ENCODE results near the gene MSI2. TPM values are rescaled to one million over a fixed set of nuclear protein-coding genes. Genes with fewer than 3 reads are reported as not detected.

The MSI2 gene
- total and polyA plus RNA-seq, 4 donors, result 9.4 to 64.0 (median 30.4) TPM

DNA sequence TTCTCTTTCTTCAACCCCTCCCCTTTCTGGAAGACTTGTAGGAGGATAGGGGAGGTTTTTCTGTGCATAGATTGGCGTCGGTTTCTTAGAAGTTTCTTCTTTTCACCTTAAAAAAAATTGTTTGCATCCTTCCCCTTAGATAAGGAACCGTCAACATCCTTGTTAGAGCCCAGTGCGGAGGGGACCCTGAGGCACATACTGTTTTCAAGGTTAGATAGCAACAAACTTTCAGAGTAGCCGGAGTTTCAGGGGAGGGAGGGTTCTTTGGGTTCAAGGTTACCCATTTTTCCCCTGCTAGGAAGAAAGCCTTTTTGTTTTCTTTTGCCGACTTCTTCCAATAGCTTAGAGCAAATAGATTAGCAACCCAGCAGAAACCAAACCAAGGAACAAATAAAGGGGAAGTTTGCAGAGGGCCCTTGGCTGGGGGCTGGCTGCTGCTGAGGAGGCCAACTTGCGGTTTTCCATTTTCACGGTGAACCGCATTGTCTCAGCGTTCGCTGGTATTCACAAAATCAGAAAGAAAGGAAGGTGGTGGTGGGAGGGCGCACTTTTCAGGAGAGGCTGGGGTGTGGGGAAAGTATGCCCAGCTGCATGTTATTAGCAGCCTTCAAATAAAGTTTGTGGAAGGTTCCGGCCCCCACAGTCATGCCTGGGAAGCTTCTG lies 28.8 kb downstream of the MSI2 start:
- WGBS, 2 donors, result 31 to 61% methylated on average over 13 of the region's 13 CpGs
- DNase-seq (peak in 2 of 3 donors; percentile 37), ATAC-seq (ENCODE audit: insufficient read depth, low FRiP score) (no peak)
- TF ChIP-seq, protein P1, sequence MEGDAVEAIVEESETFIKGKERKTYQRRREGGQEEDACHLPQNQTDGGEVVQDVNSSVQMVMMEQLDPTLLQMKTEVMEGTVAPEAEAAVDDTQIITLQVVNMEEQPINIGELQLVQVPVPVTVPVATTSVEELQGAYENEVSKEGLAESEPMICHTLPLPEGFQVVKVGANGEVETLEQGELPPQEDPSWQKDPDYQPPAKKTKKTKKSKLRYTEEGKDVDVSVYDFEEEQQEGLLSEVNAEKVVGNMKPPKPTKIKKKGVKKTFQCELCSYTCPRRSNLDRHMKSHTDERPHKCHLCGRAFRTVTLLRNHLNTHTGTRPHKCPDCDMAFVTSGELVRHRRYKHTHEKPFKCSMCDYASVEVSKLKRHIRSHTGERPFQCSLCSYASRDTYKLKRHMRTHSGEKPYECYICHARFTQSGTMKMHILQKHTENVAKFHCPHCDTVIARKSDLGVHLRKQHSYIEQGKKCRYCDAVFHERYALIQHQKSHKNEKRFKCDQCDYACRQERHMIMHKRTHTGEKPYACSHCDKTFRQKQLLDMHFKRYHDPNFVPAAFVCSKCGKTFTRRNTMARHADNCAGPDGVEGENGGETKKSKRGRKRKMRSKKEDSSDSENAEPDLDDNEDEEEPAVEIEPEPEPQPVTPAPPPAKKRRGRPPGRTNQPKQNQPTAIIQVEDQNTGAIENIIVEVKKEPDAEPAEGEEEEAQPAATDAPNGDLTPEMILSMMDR (IDR thresholded peaks at IDR 0.05; ENCODE audit: control extremely low read depth, extremely low read depth), result no peak
- Histone ChIP-seq H3K36me3 (ENCODE audit: control insufficient read depth in 4 of 4, insufficient read depth in 4 of 4, low read length in 4 of 4) (no peaks in the 10 kb centered on the region), H3K27me3 (ENCODE audit: control insufficient read depth in 3 of 3, insufficient read depth in 3 of 3, low read length in 2 of 3) (no peaks in the 10 kb centered on the region), H3K27ac (ENCODE audit: low read depth in 1 of 2, low read length in 1 of 2) (no peak overlapping the region), H3K9ac (ENCODE audit: insufficient read depth in 1 of 2, low read length in 2 of 2) (no peak overlapping the region), H3K9me3 (ENCODE audit: control insufficient read depth in 4 of 4, insufficient read depth in 3 of 4, low read length in 3 of 4) (no peaks in the 10 kb centered on the region), H3K4me1 (ENCODE audit: control insufficient read depth in 5 of 5, insufficient read depth in 5 of 5, low read length in 5 of 5) (peaks cover 0 to 42% (median 7%) of the 10 kb centered on the region in 5 donors), H3K4me3 (no peak overlapping the region)

DNA sequence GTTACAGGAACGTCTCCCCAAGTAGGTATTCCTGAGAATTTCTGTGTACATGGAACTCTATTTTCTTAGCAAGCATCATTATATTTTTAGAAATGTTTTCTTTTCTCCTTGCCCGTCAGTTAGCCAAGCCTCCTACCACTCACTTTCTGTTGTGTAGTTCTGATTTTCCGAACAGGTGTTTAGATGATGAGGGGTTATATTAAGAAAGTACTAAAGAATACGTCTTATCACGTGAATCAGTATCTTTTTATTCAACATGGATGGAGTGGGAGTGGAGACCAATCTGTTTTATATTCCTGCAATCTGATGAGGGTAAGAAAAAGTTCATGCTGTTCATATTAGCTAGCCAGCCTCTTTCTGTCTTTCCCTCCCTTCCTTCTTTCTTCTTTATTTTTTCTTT lies 29.4 kb downstream of the MSI2 start:
- H3K27ac ChIP-seq (ENCODE audit: low read depth in 1 of 2, low read length in 1 of 2), result no peak overlapping the region
- H3K4me3 ChIP-seq, result no peak overlapping the region
- H3K36me3 ChIP-seq (ENCODE audit: control insufficient read depth in 4 of 4, insufficient read depth in 4 of 4, low read length in 4 of 4), result no peaks in the 10 kb centered on the region
- TF ChIP-seq, protein P1 (IDR thresholded peaks at IDR 0.05; ENCODE audit: control extremely low read depth, extremely low read depth), result no peak
- H3K4me1 ChIP-seq (ENCODE audit: control insufficient read depth in 5 of 5, insufficient read depth in 5 of 5, low read length in 5 of 5), result peaks cover 0 to 42% (median 7%) of the 10 kb centered on the region in 5 donors
- DNase-seq, result no peak
- no peak for ATAC-seq (ENCODE audit: insufficient read depth, low FRiP score)
- H3K9ac ChIP-seq (ENCODE audit: insufficient read depth in 1 of 2, low read length in 2 of 2), result no peak overlapping the region
- H3K27me3 ChIP-seq (ENCODE audit: control insufficient read depth in 3 of 3, insufficient read depth in 3 of 3, low read length in 2 of 3), result no peaks in the 10 kb centered on the region
- 51 to 75% methylated on average over 5 of the region's 5 CpGs for WGBS, 2 donors
- H3K9me3 ChIP-seq (ENCODE audit: control insufficient read depth in 4 of 4, insufficient read depth in 3 of 4, low read length in 3 of 4), result no peaks in the 10 kb centered on the region

DNA sequence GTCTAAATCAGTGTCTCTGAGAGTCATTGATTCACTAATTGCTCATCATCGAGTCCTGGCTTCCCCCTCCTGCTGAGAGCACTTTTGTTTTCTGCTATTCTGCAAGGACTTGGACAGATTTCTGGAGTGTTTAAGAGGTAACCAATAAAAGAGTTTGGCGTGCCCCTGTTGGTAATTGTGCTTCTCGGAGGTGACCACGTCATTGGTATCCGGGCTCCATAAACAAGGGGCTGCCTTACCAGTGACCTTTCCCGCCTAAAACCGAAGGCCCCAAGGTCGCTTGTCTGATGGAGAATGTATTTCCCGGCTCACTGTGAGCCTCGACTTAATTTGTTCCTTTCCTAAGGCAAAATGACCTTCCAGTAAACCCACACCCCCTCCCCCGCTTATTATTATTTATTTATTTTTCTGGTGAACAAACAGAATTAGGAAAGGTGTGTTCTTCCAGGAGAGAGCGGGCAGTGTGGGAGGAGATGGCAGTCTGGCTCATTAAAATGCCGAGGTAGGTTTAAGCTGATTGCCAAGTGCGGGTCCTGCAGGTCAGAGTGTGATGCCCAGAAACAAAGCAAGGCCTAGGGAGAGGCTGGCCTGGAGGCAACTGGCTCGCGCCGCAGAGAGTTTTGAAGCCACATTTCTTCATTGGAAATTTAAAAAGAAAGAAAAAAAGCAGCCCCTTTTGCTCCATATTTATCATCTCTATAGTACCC lies 30.2 kb downstream of the MSI2 start:
- no peak overlapping the region for H3K4me3 ChIP-seq
- ATAC-seq (ENCODE audit: insufficient read depth, low FRiP score) (no peak), DNase-seq (no peak)
- H3K36me3 ChIP-seq (ENCODE audit: control insufficient read depth in 4 of 4, insufficient read depth in 4 of 4, low read length in 4 of 4), result no peaks in the 10 kb centered on the region
- TF ChIP-seq, protein P1 (IDR thresholded peaks at IDR 0.05; ENCODE audit: control extremely low read depth, extremely low read depth), result no peak
- WGBS, 2 donors, result 90 to 92% methylated on average over 17 of the region's 17 CpGs
- no peak overlapping the region for H3K27ac ChIP-seq (ENCODE audit: low read depth in 1 of 2, low read length in 1 of 2)
- H3K4me1 ChIP-seq (ENCODE audit: control insufficient read depth in 5 of 5, insufficient read depth in 5 of 5, low read length in 5 of 5), result peaks cover 0 to 42% (median 7%) of the 10 kb centered on the region in 5 donors
- H3K27me3 ChIP-seq (ENCODE audit: control insufficient read depth in 3 of 3, insufficient read depth in 3 of 3, low read length in 2 of 3), result no peaks in the 10 kb centered on the region
- no peaks in the 10 kb centered on the region for H3K9me3 ChIP-seq (ENCODE audit: control insufficient read depth in 4 of 4, insufficient read depth in 3 of 4, low read length in 3 of 4)
- H3K9ac ChIP-seq (ENCODE audit: insufficient read depth in 1 of 2, low read length in 2 of 2), result no peak overlapping the region
